GM19099 (cell line): ENCODE data around the gene PPP1R15B.

Experiments used
- POLR2A ChIP-seq: IDR thresholded peaks from 3 replicates; pipeline ENCODE4 v1.6.1; 2011; ENCODE audit warnings: low read depth; ENCODE audit not compliant: insufficient read length; ENCODE audit errors: extremely low read depth

The PPP1R15B gene

GRCh38 chr1:204359131-204359473 lies 52.5 kb downstream of the PPP1R15B start:
- no peak for TF ChIP-seq POLR2A

GRCh38 chr1:204358605-204359004 lies 53.0 kb downstream of the PPP1R15B start:
- no peak for TF ChIP-seq POLR2A

- no peak for TF ChIP-seq POLR2A
Measured at GRCh38 chr1:204357551-204358490, 53.8 kb downstream of the PPP1R15B start.

- no peak for TF ChIP-seq POLR2A
Measured at GRCh38 chr1:204356997-204357396, 54.6 kb downstream of the PPP1R15B start.

- TF ChIP-seq POLR2A: no peak
Measured at GRCh38 chr1:204355913-204356312, 55.7 kb downstream of the PPP1R15B start.

- no peak for TF ChIP-seq POLR2A
Measured at GRCh38 chr1:204354579-204354978, 57.0 kb downstream of the PPP1R15B start.
